Measurements from ENCODE around the gene S100PBP. TPM values are rescaled to one million over a fixed set of nuclear protein-coding genes. Genes with fewer than 3 reads are reported as not detected.

Gene S100PBP
- total RNA-seq, 2 donors from 2014 or later: 15.6 to 27.0 TPM

- TF ChIP-seq POLR2A (IDR thresholded peaks at IDR 0.05) (no peak), CTCF (IDR thresholded peaks at IDR 0.05) (no peak)
- no peaks in the 10 kb centered on the region for H3K27me3 ChIP-seq
- H3K9me3 ChIP-seq: no peaks in the 10 kb centered on the region
- 59 to 61% methylated on average over 11 of the region's 11 CpGs for WGBS, 2 donors
- peak in 1 of 4 donors; percentile 27 for DNase-seq
- no peak overlapping the region for H3K4me3 ChIP-seq
- H3K27ac ChIP-seq: peak overlapping the region in 2 of 4 donors; percentile 26 to 33
- no peak for ATAC-seq
- intact Hi-C loops (cut with DNase I): no loop called here
- peaks cover 71% of the 10 kb centered on the region for H3K4me1 ChIP-seq
- peaks cover 0 to 5% of the 10 kb centered on the region in 2 donors for H3K36me3 ChIP-seq (replicated peaks in 1 of 2; ENCODE audit: insufficient read depth in 1 of 2, low read depth in 2 of 2)
Measured at GRCh38 chr1:32813941-32814739, 3.3 kb upstream of the S100PBP start.

DNA sequence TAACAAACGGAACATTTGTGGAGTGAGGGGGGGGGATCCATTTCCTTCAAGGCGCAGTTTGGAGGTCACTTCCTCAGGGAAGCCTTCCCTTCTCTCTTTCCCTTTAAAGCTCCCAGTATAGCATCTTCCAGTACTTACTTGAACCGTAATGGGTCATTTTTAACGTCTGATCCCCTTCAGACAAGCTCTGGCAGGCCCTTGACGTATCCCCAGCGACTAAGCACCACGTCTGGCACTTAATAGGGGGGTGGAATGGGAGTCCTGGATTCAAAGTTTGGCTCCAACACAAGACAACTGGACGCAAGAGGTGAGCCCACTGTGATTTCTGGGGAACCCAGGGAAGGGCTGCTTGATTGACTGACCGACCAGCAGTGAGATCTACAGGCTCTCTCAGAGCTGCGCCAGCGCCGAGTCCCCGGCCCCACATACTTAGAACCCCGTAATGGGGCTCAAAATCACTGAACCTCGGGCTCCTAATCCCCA, 736 bp upstream of the S100PBP start:
- DNase-seq (peak in 2 of 4 donors; percentile 3 to 15), ATAC-seq (peak; percentile 3)
- WGBS, 2 donors: 0% methylated on average over 14 to 15 of the region's 15 CpGs
- Histone ChIP-seq H3K27me3 (no peaks in the 10 kb centered on the region), H3K27ac (peak overlapping the region; percentile 91 to 96 (median 92)), H3K4me1 (peaks cover 57% of the 10 kb centered on the region), H3K4me3 (peak overlapping the region; percentile 78 to 98), H3K36me3 (replicated peaks in 1 of 2; ENCODE audit: insufficient read depth in 1 of 2, low read depth in 2 of 2) (no peaks in the 10 kb centered on the region), H3K9me3 (no peaks in the 10 kb centered on the region)
- no peak for TF ChIP-seq CTCF (IDR thresholded peaks at IDR 0.05)
- TF ChIP-seq POLR2A (IDR thresholded peaks at IDR 0.05): no peak
- intact Hi-C loops (cut with DNase I): no loop called here

GRCh38 chr1:32817815-32818786, 648 bp downstream of the S100PBP start:
- no peaks in the 10 kb centered on the region for H3K36me3 ChIP-seq (replicated peaks in 1 of 2; ENCODE audit: insufficient read depth in 1 of 2, low read depth in 2 of 2)
- no peaks in the 10 kb centered on the region for H3K27me3 ChIP-seq
- peak; percentile 74 to 76 (median 75) for DNase-seq
- H3K4me3 ChIP-seq: peak overlapping the region; percentile 78 to 98
- WGBS, 2 donors: 1 to 3% methylated on average over 10 to 50 of the region's 51 CpGs
- peak overlapping the region; percentile 91 to 96 (median 93) for H3K27ac ChIP-seq
- peak; percentile 24 for ATAC-seq
- H3K4me1 ChIP-seq: peaks cover 43% of the 10 kb centered on the region
- no peaks in the 10 kb centered on the region for H3K9me3 ChIP-seq
- peak in 1 of 3 donors; percentile 33 for TF ChIP-seq POLR2A (IDR thresholded peaks at IDR 0.05)
- peak in 1 of 7 experiments; percentile 11 for TF ChIP-seq CTCF (IDR thresholded peaks at IDR 0.05)
- intact Hi-C loops (cut with DNase I): no loop called here

DNA sequence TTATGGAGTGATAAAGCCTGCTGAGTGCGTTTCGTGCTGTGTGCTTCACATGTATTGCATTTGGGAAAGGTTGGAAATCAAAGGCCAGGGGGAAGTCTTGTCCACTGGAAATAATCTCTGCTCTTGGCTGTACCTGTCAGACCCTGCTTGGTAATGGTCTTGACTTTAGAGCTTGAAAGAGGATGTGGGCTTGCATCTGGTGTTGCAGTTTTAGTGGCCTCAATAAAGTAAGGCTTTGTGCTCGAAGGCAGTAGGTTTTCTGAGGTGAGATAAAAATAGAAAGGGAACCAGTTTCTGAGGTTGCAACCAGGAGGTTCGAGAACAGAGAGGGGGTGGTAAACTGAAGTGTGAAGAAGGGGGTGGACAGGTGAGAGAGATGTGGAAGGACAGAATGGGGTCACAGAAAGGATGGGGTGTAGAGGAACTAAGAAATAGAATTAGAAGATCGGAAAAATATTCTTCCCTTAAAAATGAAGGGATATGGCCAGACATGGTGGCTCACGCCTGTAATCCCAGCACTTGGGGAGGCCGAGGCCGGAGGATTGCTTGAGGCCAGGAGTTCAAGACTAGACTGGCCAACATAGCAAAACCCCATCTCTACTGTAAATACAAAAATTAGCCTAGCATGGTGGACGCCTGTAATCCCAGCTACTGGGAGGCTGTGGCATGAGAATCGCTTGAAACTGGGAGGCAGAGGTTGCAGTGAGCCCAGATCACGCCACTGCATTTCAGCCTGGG, 1.5 kb downstream of the S100PBP start:
- no peaks in the 10 kb centered on the region for H3K36me3 ChIP-seq (replicated peaks in 1 of 2; ENCODE audit: insufficient read depth in 1 of 2, low read depth in 2 of 2)
- no peaks in the 10 kb centered on the region for H3K9me3 ChIP-seq
- ATAC-seq (no peak), DNase-seq (no peak)
- H3K27me3 ChIP-seq: no peaks in the 10 kb centered on the region
- TF ChIP-seq CTCF (IDR thresholded peaks at IDR 0.05) (no peak), POLR2A (IDR thresholded peaks at IDR 0.05) (no peak)
- H3K27ac ChIP-seq: peak overlapping the region; percentile 91 to 96 (median 93)
- no peak overlapping the region for H3K4me3 ChIP-seq
- WGBS, 2 donors: 65 to 72% methylated on average over 11 of the region's 11 CpGs
- peaks cover 35% of the 10 kb centered on the region for H3K4me1 ChIP-seq
- intact Hi-C loops (cut with DNase I): no loop called here
